HEK293 (cell line): ENCODE results near the gene CNNM1.
A peak's percentile ranks its signal among the peaks of the same experiment; 100 is the strongest.

Source experiments
- CTCF ChIA-PET: fragments of 350-600 bp; formaldehyde crosslinking; extraction: SDS; loops from one replicate; lab custom pipeline; 2021; ENCODE audit warnings: antibody characterized with exemption; lab: Yijun Ruan, JAX
- POLR2A ChIA-PET: fragments of 300-600 bp; formaldehyde crosslinking; extraction: SDS; loops from one replicate; lab custom pipeline; 2020; ENCODE audit warnings: antibody characterized with exemption, inconsistent platforms; lab: Yijun Ruan, JAX
- H3K27ac ChIP-seq: fragments of 200-500 bp; sonication (Bioruptor generic); 2 replicates; pipeline ENCODE4 v1.5.1; 2014; ENCODE audit warnings: low read depth, low read length, control low read depth, inconsistent platforms; ENCODE audit errors: extremely low read depth
- H3K36me3 ChIP-seq, 2 experiments: fragments of 200-500 bp in 1 of 2; sonication (Bioruptor generic) in 1 of 2; 1 replicate in 1 of 2; 2 replicates in 1 of 2; pipeline ENCODE4 v1.5.1; 2014 to 2017; ENCODE audit warnings: inconsistent platforms in 2 of 2, low read length in 2 of 2; ENCODE audit not compliant: control insufficient read depth in 2 of 2, insufficient read depth in 1 of 2
- H3K4me1 ChIP-seq: fragments of 200-500 bp; sonication (Bioruptor generic); 2 replicates; pipeline ENCODE4 v1.5.1; 2014; ENCODE audit warnings: mild to moderate bottlenecking, low read length, inconsistent platforms; ENCODE audit not compliant: control insufficient read depth, insufficient read depth
- H3K4me3 ChIP-seq: 2 replicates; pipeline ENCODE4 v1.5.1; 2011; ENCODE audit warnings: low read depth, mild to moderate bottlenecking, control low read depth, low read length, moderate library complexity
- H3K9me3 ChIP-seq: fragments of 200-500 bp; sonication (Bioruptor generic); 2 replicates; pipeline ENCODE4 v1.5.1; 2014; ENCODE audit warnings: low read depth, low read length, inconsistent platforms; ENCODE audit not compliant: control insufficient read depth, insufficient read depth
- ATF2 ChIP-seq: fragments of 450-650 bp; formaldehyde crosslinking; IDR thresholded peaks from 2 replicates; pipeline ENCODE4 v1.5.1; 2016; ENCODE audit warnings: missing biosample characterization, missing genetic modification characterization, low read depth
- FEZF1 ChIP-seq: fragments of 450-650 bp; formaldehyde crosslinking; IDR thresholded peaks from 2 replicates; pipeline ENCODE4 v1.5.1; 2016; ENCODE audit warnings: missing biosample characterization, missing genetic modification characterization
- MEIS1 ChIP-seq: sonication (generic); formaldehyde crosslinking; IDR thresholded peaks from 2 replicates; pipeline ENCODE4 v1.8.1; 2022; ENCODE audit warnings: missing genetic modification reagents, mild to moderate bottlenecking, borderline replicate concordance
- SP7 ChIP-seq: fragments of 450-650 bp; formaldehyde crosslinking; IDR thresholded peaks from 2 replicates; pipeline ENCODE4 v1.5.1; 2016; ENCODE audit warnings: missing biosample characterization, missing genetic modification characterization
- ZBTB11 ChIP-seq: fragments of 450-650 bp; formaldehyde crosslinking; conservative IDR thresholded peaks from 2 replicates; pipeline ENCODE4 v1.5.1; 2016; ENCODE audit warnings: low read depth, missing biosample characterization, missing genetic modification characterization
- ZFP37 ChIP-seq: fragments of 450-650 bp; formaldehyde crosslinking; IDR thresholded peaks from 2 replicates; pipeline ENCODE4 v1.5.1; 2016; ENCODE audit warnings: missing biosample characterization, missing genetic modification characterization
- ZNF133 ChIP-seq: fragments of 450-650 bp; formaldehyde crosslinking; IDR thresholded peaks from 2 replicates; pipeline ENCODE4 v1.5.1; 2016; ENCODE audit warnings: missing biosample characterization, missing genetic modification characterization
- ZNF354C ChIP-seq: fragments of 450-650 bp; formaldehyde crosslinking; IDR thresholded peaks from 2 replicates; pipeline ENCODE4 v1.5.1; 2016; ENCODE audit warnings: missing biosample characterization, missing genetic modification characterization, low read depth, borderline replicate concordance
- ZNF501 ChIP-seq: fragments of 450-650 bp; formaldehyde crosslinking; IDR thresholded peaks from 2 replicates; pipeline ENCODE4 v1.5.1; 2016; ENCODE audit warnings: missing biosample characterization, missing genetic modification characterization
- ZNF558 ChIP-seq: fragments of 450-650 bp; formaldehyde crosslinking; IDR thresholded peaks from 2 replicates; pipeline ENCODE4 v1.5.1; 2016; ENCODE audit warnings: missing biosample characterization, missing genetic modification characterization
- ZNF600 ChIP-seq: fragments of 450-650 bp; formaldehyde crosslinking; IDR thresholded peaks from 2 replicates; pipeline ENCODE4 v1.5.1; 2016; ENCODE audit warnings: missing biosample characterization, missing genetic modification characterization
- ZNF629 ChIP-seq: fragments of 450-650 bp; formaldehyde crosslinking; IDR thresholded peaks from 2 replicates; pipeline ENCODE4 v1.5.1; 2017; ENCODE audit warnings: missing biosample characterization, missing genetic modification characterization
- ZNF785 ChIP-seq: fragments of 450-650 bp; formaldehyde crosslinking; IDR thresholded peaks from 2 replicates; pipeline ENCODE4 v1.5.1; 2016; ENCODE audit warnings: missing biosample characterization, missing genetic modification characterization
- TF ChIP-seq, protein P1 (sequence below): fragments of 450-650 bp; formaldehyde crosslinking; IDR thresholded peaks from 2 replicates; pipeline ENCODE4 v1.5.1; 2016; ENCODE audit warnings: missing biosample characterization, missing genetic modification characterization
- TF ChIP-seq, protein P2 (sequence below): fragments of 450-650 bp; formaldehyde crosslinking; IDR thresholded peaks from 2 replicates; pipeline ENCODE4 v1.5.1; 2017; ENCODE audit warnings: missing biosample characterization, mild to moderate bottlenecking, missing genetic modification characterization, moderate library complexity
- TF ChIP-seq, protein P3 (sequence below): fragments of 450-650 bp; formaldehyde crosslinking; IDR thresholded peaks from 2 replicates; pipeline ENCODE4 v1.5.1; 2016; ENCODE audit warnings: missing biosample characterization, missing genetic modification characterization
- TF ChIP-seq, protein P4 (sequence below): sonication (generic); formaldehyde crosslinking; IDR thresholded peaks from 2 replicates; pipeline ENCODE4 v1.8.1; 2022; ENCODE audit warnings: mild to moderate bottlenecking, moderate library complexity, missing genetic modification reagents
- TF ChIP-seq, protein P5 (sequence below): fragments of 450-650 bp; formaldehyde crosslinking; IDR thresholded peaks from 2 replicates; pipeline ENCODE4 v1.5.1; 2017; ENCODE audit warnings: missing biosample characterization, missing genetic modification characterization

The CNNM1 gene

GRCh38 chr10:99396471-99396870, 67.3 kb downstream of the CNNM1 start:
- Histone ChIP-seq H3K27ac (peak overlapping the region; percentile 46; the same call in 1 of the 2 replicates), H3K4me1 (peaks cover 19% of the 10 kb centered on the region), H3K9me3 (no peaks in the 10 kb centered on the region), H3K36me3 (peaks cover 36 to 56% of the 10 kb centered on the region in 2 experiments), H3K4me3 (no peak overlapping the region)
- TF ChIP-seq ZFP37, result no peak
- TF ChIP-seq FEZF1, result peak; percentile 29; the same call in 1 of the 2 replicates
- peak; percentile 52; the same call in 1 of the 2 replicates for TF ChIP-seq ZNF629 (tag by site-specific recombination)
- TF ChIP-seq, protein P1, sequence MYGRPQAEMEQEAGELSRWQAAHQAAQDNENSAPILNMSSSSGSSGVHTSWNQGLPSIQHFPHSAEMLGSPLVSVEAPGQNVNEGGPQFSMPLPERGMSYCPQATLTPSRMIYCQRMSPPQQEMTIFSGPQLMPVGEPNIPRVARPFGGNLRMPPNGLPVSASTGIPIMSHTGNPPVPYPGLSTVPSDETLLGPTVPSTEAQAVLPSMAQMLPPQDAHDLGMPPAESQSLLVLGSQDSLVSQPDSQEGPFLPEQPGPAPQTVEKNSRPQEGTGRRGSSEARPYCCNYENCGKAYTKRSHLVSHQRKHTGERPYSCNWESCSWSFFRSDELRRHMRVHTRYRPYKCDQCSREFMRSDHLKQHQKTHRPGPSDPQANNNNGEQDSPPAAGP (tag by site-specific recombination), result no peak
- TF ChIP-seq ZBTB11 (tag by site-specific recombination), result no peak
- TF ChIP-seq, protein P2, sequence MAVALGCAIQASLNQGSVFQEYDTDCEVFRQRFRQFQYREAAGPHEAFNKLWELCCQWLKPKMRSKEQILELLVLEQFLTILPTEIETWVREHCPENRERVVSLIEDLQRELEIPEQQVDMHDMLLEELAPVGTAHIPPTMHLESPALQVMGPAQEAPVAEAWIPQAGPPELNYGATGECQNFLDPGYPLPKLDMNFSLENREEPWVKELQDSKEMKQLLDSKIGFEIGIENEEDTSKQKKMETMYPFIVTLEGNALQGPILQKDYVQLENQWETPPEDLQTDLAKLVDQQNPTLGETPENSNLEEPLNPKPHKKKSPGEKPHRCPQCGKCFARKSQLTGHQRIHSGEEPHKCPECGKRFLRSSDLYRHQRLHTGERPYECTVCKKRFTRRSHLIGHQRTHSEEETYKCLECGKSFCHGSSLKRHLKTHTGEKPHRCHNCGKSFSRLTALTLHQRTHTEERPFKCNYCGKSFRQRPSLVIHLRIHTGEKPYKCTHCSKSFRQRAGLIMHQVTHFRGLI (tag by site-specific recombination), result no peak
- no peak for TF ChIP-seq ZNF501 (tag by site-specific recombination)
- TF ChIP-seq ZNF785 (tag by site-specific recombination), result no peak
- TF ChIP-seq ZNF133 (tag by site-specific recombination), result no peak
- TF ChIP-seq MEIS1 (CRISPR knock-in tag), result no peak
- TF ChIP-seq ZNF600 (tag by site-specific recombination), result 0 out of 2 replicates have a peak, but pooled peaks have one; percentile 21
- TF ChIP-seq, protein P3, sequence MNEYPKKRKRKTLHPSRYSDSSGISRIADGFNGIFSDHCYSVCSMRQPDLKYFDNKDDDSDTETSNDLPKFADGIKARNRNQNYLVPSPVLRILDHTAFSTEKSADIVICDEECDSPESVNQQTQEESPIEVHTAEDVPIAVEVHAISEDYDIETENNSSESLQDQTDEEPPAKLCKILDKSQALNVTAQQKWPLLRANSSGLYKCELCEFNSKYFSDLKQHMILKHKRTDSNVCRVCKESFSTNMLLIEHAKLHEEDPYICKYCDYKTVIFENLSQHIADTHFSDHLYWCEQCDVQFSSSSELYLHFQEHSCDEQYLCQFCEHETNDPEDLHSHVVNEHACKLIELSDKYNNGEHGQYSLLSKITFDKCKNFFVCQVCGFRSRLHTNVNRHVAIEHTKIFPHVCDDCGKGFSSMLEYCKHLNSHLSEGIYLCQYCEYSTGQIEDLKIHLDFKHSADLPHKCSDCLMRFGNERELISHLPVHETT (tag by site-specific recombination), result no peak
- TF ChIP-seq, protein P4, sequence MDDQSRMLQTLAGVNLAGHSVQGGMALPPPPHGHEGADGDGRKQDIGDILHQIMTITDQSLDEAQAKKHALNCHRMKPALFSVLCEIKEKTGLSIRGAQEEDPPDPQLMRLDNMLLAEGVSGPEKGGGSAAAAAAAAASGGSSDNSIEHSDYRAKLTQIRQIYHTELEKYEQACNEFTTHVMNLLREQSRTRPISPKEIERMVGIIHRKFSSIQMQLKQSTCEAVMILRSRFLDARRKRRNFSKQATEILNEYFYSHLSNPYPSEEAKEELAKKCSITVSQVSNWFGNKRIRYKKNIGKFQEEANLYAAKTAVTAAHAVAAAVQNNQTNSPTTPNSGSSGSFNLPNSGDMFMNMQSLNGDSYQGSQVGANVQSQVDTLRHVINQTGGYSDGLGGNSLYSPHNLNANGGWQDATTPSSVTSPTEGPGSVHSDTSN (CRISPR knock-in tag), result no peak
- TF ChIP-seq, protein P5, sequence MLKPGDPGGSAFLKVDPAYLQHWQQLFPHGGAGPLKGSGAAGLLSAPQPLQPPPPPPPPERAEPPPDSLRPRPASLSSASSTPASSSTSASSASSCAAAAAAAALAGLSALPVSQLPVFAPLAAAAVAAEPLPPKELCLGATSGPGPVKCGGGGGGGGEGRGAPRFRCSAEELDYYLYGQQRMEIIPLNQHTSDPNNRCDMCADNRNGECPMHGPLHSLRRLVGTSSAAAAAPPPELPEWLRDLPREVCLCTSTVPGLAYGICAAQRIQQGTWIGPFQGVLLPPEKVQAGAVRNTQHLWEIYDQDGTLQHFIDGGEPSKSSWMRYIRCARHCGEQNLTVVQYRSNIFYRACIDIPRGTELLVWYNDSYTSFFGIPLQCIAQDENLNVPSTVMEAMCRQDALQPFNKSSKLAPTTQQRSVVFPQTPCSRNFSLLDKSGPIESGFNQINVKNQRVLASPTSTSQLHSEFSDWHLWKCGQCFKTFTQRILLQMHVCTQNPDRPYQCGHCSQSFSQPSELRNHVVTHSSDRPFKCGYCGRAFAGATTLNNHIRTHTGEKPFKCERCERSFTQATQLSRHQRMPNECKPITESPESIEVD (tag by site-specific recombination), result 0 out of 2 replicates have a peak, but pooled peaks have one; percentile 7
- no peak for TF ChIP-seq ZNF354C (tag by site-specific recombination)
- TF ChIP-seq ZNF558 (tag by site-specific recombination), result no peak
- TF ChIP-seq SP7 (tag by site-specific recombination), result no peak
- TF ChIP-seq ATF2 (tag by site-specific recombination), result peak; percentile 69; the same call in 1 of the 2 replicates
- CTCF ChIA-PET, result no interaction called here
- POLR2A ChIA-PET, result interaction anchor here (1.0 kb wide), 1 partner anchor 34 kb away, joined by 4 read pairs; the partner anchor contains the start of gene GOT1
